Tibial artery (tissue), 4 donors: ENCODE measurements around the gene CCDC171.

Source experiments
- DNase-seq, 2 donors: peaks; one replicate each; pipeline ENCODE4 v3.0.0-alpha.2; 2019
- H3K27ac ChIP-seq, 2 donors: fragments of 200-600 bp; sonication (generic) in 1 of 2; 1 replicate in 1 of 2; 2 replicates in 1 of 2; pipeline ENCODE4 v1.5.1; 2018 to 2019; ENCODE audit warnings: mild to moderate bottlenecking in 1 of 2
- H3K27me3 ChIP-seq, 2 donors: fragments of 200-600 bp; sonication (generic) in 1 of 2; one replicate each; pipeline versions ENCODE4 v1.5.1 to v1.6.0; 2016 to 2019
- H3K36me3 ChIP-seq, 3 donors: fragments of 200-600 bp; sonication (generic) in 2 of 3; one replicate each; pipeline ENCODE4 v1.5.1; 2016 to 2019; ENCODE audit warnings: mild to moderate bottlenecking in 2 of 3
- H3K4me1 ChIP-seq, 4 donors: fragments of 200-600 bp; sonication (generic) in 2 of 4; 1 replicate in 3 of 4; 2 replicates in 1 of 4; pipeline ENCODE4 v1.5.1; 2016 to 2019
- H3K4me3 ChIP-seq, 2 donors: fragments of 200-600 bp; sonication (generic) in 1 of 2; 1 replicate in 1 of 2; 2 replicates in 1 of 2; pipeline ENCODE4 v1.5.1; 2018 to 2019; ENCODE audit warnings: mild to moderate bottlenecking in 2 of 2
- H3K9me3 ChIP-seq, 3 donors: fragments of 200-600 bp; sonication (generic) in 1 of 3; one replicate each; pipeline ENCODE4 v1.5.1; 2016 to 2019
- intact Hi-C: fragments of 100-400 bp; cut with DNase I; formaldehyde crosslinking; loops from one replicate; pipeline ENCODE4 v1.15.0; 2023; ENCODE audit warnings: low total_unique reads
- TF ChIP-seq, protein P1 (sequence below), 2 experiments: fragments of 200-600 bp in 1 of 2; fragments of 450-650 bp in 1 of 2; IDR thresholded peaks; one replicate each; pipeline ENCODE4 v1.5.1; 2017 to 2019; ENCODE audit warnings: antibody characterized with exemption in 2 of 2, mild to moderate bottlenecking in 1 of 2, moderate library complexity in 1 of 2

The CCDC171 gene

DNA sequence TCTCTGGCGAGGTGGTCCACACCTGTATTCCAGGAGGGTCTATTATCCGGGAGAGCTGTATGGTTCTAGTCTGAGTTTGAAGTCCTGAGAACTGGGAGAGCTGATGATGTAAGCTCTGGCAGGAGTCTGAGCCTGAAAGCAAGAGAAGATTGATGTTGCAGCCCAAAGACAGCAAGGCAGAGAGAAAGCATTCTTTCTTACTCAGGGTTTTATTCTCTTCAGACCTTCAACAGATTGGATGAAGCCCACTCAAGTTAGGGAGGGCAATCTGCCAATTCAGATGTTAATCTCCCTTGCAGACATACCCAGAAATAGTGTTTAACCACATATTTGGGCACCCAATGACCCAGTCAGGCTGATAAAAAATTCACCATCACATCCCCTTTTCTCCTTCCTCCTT, 159.1 kb downstream of the CCDC171 start:
- no peak for DNase-seq
- H3K27ac ChIP-seq = no peak overlapping the region
- intact Hi-C loops = no loop called here
- TF ChIP-seq, protein P1, sequence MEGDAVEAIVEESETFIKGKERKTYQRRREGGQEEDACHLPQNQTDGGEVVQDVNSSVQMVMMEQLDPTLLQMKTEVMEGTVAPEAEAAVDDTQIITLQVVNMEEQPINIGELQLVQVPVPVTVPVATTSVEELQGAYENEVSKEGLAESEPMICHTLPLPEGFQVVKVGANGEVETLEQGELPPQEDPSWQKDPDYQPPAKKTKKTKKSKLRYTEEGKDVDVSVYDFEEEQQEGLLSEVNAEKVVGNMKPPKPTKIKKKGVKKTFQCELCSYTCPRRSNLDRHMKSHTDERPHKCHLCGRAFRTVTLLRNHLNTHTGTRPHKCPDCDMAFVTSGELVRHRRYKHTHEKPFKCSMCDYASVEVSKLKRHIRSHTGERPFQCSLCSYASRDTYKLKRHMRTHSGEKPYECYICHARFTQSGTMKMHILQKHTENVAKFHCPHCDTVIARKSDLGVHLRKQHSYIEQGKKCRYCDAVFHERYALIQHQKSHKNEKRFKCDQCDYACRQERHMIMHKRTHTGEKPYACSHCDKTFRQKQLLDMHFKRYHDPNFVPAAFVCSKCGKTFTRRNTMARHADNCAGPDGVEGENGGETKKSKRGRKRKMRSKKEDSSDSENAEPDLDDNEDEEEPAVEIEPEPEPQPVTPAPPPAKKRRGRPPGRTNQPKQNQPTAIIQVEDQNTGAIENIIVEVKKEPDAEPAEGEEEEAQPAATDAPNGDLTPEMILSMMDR (IDR thresholded peaks at IDR 0.05) = no peak
- peaks cover 0 to 3% (median 0%) of the 10 kb centered on the region in 3 donors for H3K36me3 ChIP-seq
- no peaks in the 10 kb centered on the region for H3K4me1 ChIP-seq
- no peak overlapping the region for H3K4me3 ChIP-seq
- no peaks in the 10 kb centered on the region for H3K9me3 ChIP-seq
- H3K27me3 ChIP-seq = no peaks in the 10 kb centered on the region

DNA sequence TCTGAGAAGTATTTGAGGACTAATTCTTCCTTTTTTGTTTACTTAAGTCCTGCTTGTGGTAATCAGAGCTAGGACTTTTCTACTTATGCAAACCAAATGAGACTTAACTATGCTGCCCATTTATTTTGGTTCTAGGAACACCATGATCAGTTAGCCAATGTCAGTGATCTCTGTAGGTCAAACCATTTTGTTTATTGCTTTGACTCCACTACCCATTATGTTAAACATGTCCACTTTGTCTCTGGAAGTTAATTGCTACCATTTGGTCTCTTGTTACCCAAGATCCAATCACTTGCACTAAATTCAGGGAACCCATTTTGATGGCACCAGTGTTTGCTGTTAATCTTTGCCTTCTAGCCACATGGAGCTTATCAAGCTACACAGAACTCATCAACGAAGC, 161.9 kb downstream of the CCDC171 start:
- Histone ChIP-seq H3K36me3 (peaks cover 0 to 3% (median 0%) of the 10 kb centered on the region in 3 donors), H3K27ac (no peak overlapping the region), H3K9me3 (no peaks in the 10 kb centered on the region), H3K27me3 (no peaks in the 10 kb centered on the region), H3K4me3 (no peak overlapping the region), H3K4me1 (no peaks in the 10 kb centered on the region)
- intact Hi-C loops = no loop called here
- DNase-seq = no peak
- TF ChIP-seq, protein P1 (IDR thresholded peaks at IDR 0.05) = no peak

DNA sequence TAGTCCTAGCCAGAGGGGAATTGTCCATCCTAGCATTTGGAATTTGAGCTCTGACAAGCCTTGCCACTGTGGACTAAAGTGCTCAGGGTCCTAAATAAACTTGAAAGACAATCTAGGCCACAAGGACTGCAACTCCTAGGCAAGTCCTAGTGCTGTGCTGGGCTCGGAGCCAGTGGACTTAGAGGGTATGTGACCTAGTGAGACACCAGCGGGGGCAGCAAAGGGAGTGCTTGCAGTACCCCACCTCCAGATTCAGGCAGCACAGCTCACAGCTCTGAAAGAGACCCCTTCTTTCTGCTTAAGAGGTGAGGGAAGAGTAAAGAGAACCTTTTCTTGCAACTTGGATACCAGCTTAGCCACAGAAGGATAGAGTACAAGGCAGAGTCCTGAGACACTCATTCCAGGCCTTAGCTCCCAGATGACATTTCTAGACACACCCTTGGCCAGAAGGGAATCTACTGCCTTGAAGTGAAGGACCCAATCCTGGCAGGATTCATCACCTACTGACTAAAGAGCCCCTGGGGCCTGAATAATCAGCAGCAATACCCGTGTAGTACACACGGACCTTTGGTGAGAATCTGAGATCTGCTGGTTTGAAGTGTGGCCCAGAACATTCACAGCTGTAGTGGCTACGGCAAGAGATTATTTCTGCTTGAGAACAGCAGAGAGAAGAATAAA, 164.6 kb downstream of the CCDC171 start:
- Histone ChIP-seq H3K4me1 (no peaks in the 10 kb centered on the region), H3K9me3 (no peaks in the 10 kb centered on the region), H3K27ac (no peak overlapping the region), H3K36me3 (peaks cover 0 to 3% (median 0%) of the 10 kb centered on the region in 3 donors), H3K27me3 (no peaks in the 10 kb centered on the region), H3K4me3 (no peak overlapping the region)
- intact Hi-C loops = no loop called here
- DNase-seq = no peak
- TF ChIP-seq, protein P1 (IDR thresholded peaks at IDR 0.05) = no peak

DNA sequence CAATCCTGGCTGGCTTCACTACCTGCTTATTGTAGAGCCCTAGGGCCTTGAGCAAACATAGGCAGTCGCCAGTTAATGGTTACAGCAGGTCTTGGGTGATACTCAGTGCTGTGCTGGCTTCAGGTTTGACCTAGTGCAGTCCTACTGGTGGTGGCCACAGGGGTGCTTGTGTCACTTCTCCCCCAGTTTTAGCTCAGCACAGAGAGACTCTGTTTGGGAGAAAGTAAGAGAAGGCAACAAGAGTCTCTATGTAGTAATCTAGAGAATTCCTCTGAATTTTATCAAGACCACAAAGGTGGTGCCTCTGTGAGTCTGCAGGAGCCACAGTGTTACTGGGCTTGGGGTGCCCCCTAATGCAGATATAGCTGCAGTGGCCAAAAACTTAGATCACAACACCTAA, 165.6 kb downstream of the CCDC171 start:
- Histone ChIP-seq H3K4me3 (no peak overlapping the region), H3K9me3 (no peaks in the 10 kb centered on the region), H3K27ac (no peak overlapping the region), H3K4me1 (no peaks in the 10 kb centered on the region), H3K36me3 (peaks cover 0 to 3% (median 0%) of the 10 kb centered on the region in 3 donors), H3K27me3 (no peaks in the 10 kb centered on the region)
- no peak for DNase-seq
- TF ChIP-seq, protein P1 (IDR thresholded peaks at IDR 0.05) = no peak
- intact Hi-C loops = no loop called here

DNA sequence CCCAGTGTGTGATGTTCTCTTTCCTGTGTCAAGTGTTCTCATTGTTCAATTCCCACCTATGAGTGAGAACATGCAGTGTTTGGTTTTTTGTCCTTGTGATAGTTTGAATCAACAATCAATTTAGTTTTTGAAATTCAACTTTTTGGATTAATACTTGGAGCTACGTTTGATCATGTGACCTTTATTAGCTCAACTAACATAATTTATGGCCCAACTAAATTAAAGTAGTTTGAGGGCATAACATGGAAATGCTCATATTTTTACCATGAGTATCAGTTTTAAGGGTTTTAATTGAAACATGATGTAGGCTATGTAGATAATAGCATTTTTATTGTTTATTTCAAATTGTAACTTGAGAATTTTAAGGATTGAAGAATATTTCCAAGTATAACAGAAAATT, 168.0 kb downstream of the CCDC171 start:
- DNase-seq = no peak
- Histone ChIP-seq H3K4me1 (no peaks in the 10 kb centered on the region), H3K36me3 (peaks cover 0 to 3% (median 0%) of the 10 kb centered on the region in 3 donors), H3K4me3 (no peak overlapping the region), H3K27ac (no peak overlapping the region), H3K27me3 (no peaks in the 10 kb centered on the region), H3K9me3 (no peaks in the 10 kb centered on the region)
- TF ChIP-seq, protein P1 (IDR thresholded peaks at IDR 0.05) = no peak
- intact Hi-C loops = no loop called here
